ENCODE measurements around the gene TMEM208. TPM values are rescaled to one million over a fixed set of nuclear protein-coding genes. Genes with fewer than 3 reads are reported as not detected.

Gene TMEM208
- total and polyA plus RNA-seq, 2 of the 8 experiments (the other 6 are each of a cell fraction or from before 2014, with no cell fraction given), result 37.7 to 100.0 TPM

DNA sequence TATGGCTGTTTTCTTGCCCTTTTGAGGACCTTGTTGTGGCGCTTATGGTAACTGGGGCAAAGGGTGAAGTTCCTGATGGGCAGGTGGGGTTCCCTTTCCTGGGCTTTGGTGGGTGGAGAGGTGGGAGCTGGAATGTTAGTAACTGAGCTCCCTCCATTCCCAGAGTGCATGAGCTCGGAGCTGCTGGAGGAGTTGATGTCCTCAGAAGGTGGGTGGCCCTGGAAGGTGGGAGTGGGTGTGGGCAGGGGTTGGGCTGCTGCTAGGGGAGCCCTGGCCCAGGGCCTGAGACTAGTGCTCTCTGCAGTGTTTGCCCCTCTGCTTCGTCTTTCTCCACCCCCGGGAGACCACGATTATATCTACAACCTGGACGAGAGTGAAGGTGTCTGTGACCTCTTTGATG is 29.2 kb upstream of the TMEM208 start:
- POLR2A ChIA-PET (ENCODE audit: partially characterized antibody), result interaction anchor here (0.7 to 2.2 kb wide), 15 partner anchors 8 to 254 kb away, joined by 3 to 12 read pairs (median 4); partner anchors contain the start of genes EXOC3L1, FHOD1, MATCAP1 and NOL3
- Histone ChIP-seq H3K4me1 (replicated peaks in 1 of 4; ENCODE audit: control insufficient read depth in 3 of 4, insufficient read depth in 4 of 4, low read length in 3 of 4) (peaks cover 0 to 17% (median 10%) of the 10 kb centered on the region in 4 experiments; a peak in 5 of 7 replicates), H3K4ac (replicated peaks; ENCODE audit: insufficient read length, low read depth, low read length) (no peak overlapping the region), H3K4me3 (ENCODE audit: extremely low read depth in 1 of 4, insufficient read depth in 2 of 4, low read depth in 3 of 4, low read length in 4 of 4) (no peak overlapping the region), H2BK15ac (ENCODE audit: low read length) (no peak overlapping the region), H3K4me2 (ENCODE audit: insufficient read depth in 1 of 2, low read depth in 2 of 2, low read length in 2 of 2) (no peak overlapping the region; a peak in 1 of 4 replicates), H3K23ac (ENCODE audit: insufficient read length) (no peak overlapping the region), H2AFZ (ENCODE audit: low read length) (no peak overlapping the region), H3K9me3 (ENCODE audit: insufficient read depth in 2 of 2, low read depth in 1 of 2, low read length in 1 of 2) (no peaks in the 10 kb centered on the region), H2BK20ac (ENCODE audit: low read length) (no peak overlapping the region), H3K23me2 (ENCODE audit: low read depth, low read length) (peaks cover 9% of the 10 kb centered on the region; the same call in 1 of the 2 replicates), H3K9ac (replicated peaks in 1 of 4; ENCODE audit: extremely low read depth in 1 of 4, low read depth in 3 of 4, low read length in 3 of 4) (no peak overlapping the region; a peak in 1 of 7 replicates), H2BK12ac (ENCODE audit: low read depth, low read length) (no peak overlapping the region), H3K27ac (ENCODE audit: low read depth, low read length) (no peak overlapping the region), H4K91ac (replicated peaks; ENCODE audit: insufficient read length, low read length) (no peak overlapping the region), H4K5ac (ENCODE audit: insufficient read length, low read depth, low read length) (no peak overlapping the region), H3K79me2 (ENCODE audit: control insufficient read depth in 1 of 2, insufficient read depth in 2 of 2, low read length in 2 of 2) (peaks cover 4 to 10% of the 10 kb centered on the region in 2 experiments; a peak in 3 of 4 replicates), H3K27me3 (replicated peaks in 1 of 4; ENCODE audit: control insufficient read depth in 3 of 4, extremely low read depth in 1 of 4, insufficient read depth in 3 of 4, low read length in 3 of 4) (no peaks in the 10 kb centered on the region), H3K18ac (ENCODE audit: extremely low read depth, low read length) (no peak overlapping the region), H3K56ac (replicated peaks; ENCODE audit: insufficient read length, low read depth, low read length) (no peak overlapping the region), H4K8ac (ENCODE audit: extremely low read depth, insufficient read depth, low read length) (no peak overlapping the region), H3K36me3 (ENCODE audit: control insufficient read depth in 2 of 4, insufficient read depth in 4 of 4, low read length in 3 of 4) (peaks cover 18 to 44% (median 34%) of the 10 kb centered on the region in 4 experiments), H3K14ac (ENCODE audit: insufficient read length) (no peak overlapping the region), H4K20me1 (replicated peaks in 1 of 2; ENCODE audit: control insufficient read depth in 1 of 2, insufficient read depth in 2 of 2, low read length in 2 of 2) (peaks cover 2 to 25% of the 10 kb centered on the region in 2 experiments), H2BK120ac (replicated peaks; ENCODE audit: low read depth, low read length) (no peak overlapping the region), H2BK5ac (ENCODE audit: low read depth, low read length) (no peak overlapping the region), H3K79me1 (ENCODE audit: low read depth, low read length) (0 out of 2 replicates have a peak, but pooled peaks cover 7% of the 10 kb centered on the region), H2AK5ac (ENCODE audit: low read depth, low read length) (no peak overlapping the region)
- DNase-seq (ENCODE audit: low read depth in 1 of 2, low spot score in 2 of 2) (no peak), FAIRE-seq (no peak)
- WGBS, 2 experiments (ENCODE audit: extremely low coverage in 1 of 2, insufficient coverage in 1 of 2, insufficient read length in 1 of 2, insufficient replicate concordance in 2 of 2, low coverage in 1 of 2, low lambda C conversion rate in 2 of 2, missing lambda C conversion rate in 1 of 2), result 81% methylated on average over 6 of the region's 6 CpGs; no CpG with 5 or more reads in 1 of the 2 experiments
- TF ChIP-seq JUND (IDR thresholded peaks at IDR 0.05; ENCODE audit: low read length), result no peak
- TF ChIP-seq, protein P1, sequence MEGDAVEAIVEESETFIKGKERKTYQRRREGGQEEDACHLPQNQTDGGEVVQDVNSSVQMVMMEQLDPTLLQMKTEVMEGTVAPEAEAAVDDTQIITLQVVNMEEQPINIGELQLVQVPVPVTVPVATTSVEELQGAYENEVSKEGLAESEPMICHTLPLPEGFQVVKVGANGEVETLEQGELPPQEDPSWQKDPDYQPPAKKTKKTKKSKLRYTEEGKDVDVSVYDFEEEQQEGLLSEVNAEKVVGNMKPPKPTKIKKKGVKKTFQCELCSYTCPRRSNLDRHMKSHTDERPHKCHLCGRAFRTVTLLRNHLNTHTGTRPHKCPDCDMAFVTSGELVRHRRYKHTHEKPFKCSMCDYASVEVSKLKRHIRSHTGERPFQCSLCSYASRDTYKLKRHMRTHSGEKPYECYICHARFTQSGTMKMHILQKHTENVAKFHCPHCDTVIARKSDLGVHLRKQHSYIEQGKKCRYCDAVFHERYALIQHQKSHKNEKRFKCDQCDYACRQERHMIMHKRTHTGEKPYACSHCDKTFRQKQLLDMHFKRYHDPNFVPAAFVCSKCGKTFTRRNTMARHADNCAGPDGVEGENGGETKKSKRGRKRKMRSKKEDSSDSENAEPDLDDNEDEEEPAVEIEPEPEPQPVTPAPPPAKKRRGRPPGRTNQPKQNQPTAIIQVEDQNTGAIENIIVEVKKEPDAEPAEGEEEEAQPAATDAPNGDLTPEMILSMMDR (IDR thresholded peaks at IDR 0.05; ENCODE audit: control extremely low read depth in 1 of 3, insufficient read depth in 1 of 3, low read depth in 1 of 3, low read length in 3 of 3), result no peak
- CTCF ChIA-PET (ENCODE audit: partially characterized antibody), result interaction anchor here (0.6 to 8.7 kb wide), 29 partner anchors 11 to 241 kb away, joined by 3 to 111 read pairs (median 5); partner anchors contain the start of genes EXOC3L1, MATCAP1, NOL3 and TMEM208
